HG03520 (cell line): ENCODE results near the gene PER1.

ENCODE experiments used
- ATAC-seq: cut with Tn5 transposase; IDR thresholded peaks from one replicate; pipeline ENCODE4 v1.9.1; 2021; ENCODE audit warnings: mild to moderate bottlenecking, moderate library complexity; ENCODE audit not compliant: unreplicated experiment

PER1 gene

DNA sequence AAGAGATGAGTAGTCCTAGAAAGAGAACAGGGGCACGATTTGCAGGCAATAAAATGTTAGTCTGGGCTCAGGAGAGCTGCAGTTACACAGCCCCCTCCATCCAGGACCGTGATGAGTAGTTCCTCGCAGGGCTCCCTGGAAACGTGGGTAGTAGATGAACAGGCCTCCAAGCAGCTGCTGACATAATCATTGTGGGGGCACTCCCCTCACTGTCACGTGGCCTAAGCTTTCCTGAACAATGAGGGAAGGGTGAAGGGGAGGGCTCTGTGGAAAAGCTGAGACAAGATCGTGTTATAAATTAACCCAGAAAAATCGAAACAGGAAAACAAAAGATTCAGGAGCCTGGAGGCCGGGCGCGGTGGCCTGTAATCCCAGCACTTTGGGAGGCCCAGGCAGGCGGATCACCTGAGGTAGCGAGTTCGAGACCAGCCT, 1.3 kb upstream of the PER1 start:
- ATAC-seq, result no peak

DNA sequence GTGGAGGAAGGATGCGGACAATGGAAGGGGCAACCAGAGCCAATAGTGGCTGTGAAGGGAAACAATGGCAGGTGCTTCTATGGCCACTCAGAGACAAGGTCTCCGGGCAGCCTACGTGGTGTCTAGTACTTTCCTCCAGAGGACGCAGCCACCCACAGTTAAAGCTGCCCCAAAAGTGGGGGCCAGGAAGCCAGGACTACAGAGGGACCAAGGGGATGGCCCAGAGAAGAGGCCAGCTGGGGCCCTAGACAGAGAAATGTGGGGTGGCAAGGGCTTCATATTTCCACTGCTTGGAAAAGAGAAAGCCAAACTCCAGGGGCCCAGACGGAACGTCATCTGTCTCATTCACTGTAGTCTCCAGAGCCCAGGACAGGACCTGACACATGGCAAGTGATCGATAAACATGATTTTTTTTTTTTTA, 837 bp upstream of the PER1 start:
- no peak for ATAC-seq

DNA sequence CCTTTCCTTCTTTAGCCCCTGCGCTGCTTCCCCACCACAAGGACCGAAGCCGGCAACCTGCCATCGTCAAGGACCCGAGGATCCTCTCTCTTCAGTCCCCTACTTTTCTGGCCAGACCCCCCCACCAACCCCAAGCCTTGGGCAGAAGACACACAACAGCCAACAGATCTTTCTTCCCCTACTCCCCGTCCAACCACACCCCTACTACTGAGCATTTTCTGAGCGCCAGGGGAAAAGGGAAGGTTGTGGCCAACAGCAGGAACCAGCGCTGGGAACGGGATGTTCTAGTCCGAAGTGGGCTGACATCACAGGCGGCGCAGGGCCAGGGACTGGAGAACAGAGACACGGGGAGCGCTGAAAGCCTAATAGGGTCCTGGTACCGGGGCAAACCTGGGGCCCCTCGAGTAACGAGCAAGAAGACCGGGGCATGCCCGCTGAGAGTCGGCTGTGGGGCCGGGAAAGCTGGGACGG, 528 bp downstream of the PER1 start:
- no peak for ATAC-seq

DNA sequence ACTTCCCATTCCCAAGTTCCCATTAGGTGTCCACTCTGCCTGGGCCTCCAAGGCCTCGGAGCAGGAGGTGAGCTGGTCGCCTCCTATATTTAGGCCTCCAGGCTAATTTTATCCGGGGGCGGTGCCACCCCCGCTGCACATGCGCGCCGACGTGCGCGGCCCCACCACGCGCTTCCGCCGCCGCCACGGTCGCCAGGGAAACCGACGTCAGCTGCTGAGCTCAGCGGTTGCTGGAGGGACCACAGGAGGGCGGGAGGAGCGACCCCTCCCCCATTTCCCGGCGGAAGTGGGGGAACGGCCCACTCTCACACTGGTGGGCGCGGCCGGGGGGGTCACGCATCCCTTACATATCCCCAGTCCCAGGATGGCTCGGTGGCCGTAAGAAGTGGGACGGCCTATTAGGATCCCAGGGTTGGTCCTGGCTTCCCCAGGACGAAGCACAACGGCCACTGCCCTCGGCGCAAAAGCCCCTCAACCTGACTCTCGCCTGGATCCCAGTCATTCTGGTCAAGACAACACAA, 1.0 kb downstream of the PER1 start:
- ATAC-seq, result peak; percentile 43

DNA sequence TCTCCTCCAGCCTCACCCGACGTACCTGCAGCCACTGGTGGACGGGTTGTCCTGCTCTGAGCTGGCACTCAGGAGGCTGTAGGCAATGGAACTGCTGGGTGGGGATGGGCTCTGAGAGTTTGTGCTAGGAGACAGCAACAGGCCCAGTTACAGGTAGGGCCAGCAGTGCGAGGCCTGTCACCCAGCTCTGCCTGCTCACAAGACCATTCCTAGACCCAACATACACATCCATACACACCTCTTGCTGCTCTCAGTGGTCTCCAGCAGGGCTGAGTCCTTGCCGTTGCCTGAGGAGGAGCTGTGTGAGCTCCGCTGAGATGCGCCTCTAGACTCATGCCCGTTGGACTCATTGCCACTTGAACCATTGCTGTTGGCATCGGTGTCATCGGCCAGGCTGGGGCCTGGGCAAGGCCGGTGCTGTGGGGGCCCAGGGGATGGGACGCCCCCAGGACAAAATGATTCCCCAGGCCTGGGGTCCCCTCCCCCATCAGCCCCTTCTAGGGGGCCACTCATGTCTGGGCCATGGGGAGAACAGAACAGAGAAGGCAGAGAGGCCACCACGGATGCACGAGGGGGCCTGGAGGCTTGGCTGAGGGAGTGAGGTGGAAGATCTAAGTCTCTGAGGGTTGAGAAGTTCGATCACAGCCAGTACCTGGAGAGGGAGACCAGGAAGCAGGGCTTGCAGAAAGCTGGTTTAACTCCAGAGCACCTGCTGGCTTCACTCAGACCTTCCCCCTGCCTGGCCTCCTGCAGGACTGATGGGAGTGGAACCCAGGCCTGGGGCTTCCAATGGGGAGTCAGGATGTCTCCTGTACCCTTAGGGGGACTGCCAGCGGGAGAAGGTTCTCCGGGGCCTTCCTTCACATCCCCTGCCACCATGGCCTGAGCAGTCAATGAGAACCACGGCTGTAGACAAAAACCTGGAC, 1.7 kb downstream of the PER1 start:
- ATAC-seq, result no peak

GRCh38 chr17:8149419-8150193, 2.6 kb downstream of the PER1 start:
- no peak for ATAC-seq

GRCh38 chr17:8148560-8148959, 3.6 kb downstream of the PER1 start:
- no peak for ATAC-seq

- ATAC-seq, result no peak
Measured at GRCh38 chr17:8147805-8148404, 4.3 kb downstream of the PER1 start.

DNA sequence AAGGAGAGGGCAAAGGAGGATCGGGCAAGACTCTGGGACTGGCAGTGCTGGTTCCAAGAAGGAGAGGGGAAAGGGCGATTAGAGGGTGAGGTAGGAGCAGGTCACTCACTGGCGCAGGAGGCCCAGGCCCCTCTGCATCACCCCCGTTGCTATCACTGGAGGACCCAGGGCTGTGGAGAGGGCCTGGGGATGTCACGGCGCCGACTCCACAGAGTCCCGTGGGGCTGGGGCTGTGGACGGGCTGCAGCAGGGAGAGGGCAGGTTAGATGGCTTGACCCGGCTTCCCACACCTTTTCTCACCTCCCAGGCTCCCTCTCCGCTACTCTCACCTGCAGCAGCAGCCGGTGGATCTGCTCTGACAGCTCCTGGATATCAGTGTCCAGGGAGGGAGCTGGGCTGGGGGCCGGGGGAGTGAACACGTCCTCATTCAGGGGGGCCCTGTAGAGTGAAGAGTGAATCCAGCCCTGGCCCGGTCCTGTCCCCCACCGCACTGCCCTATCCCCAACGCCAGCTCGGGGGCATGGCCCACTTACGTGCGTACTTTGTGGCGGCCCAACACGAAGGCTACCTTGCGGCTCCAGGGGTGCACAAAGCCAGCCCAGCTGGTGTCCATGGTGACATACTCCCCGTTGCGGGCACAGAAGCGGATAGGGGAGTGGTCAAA, 4.9 kb downstream of the PER1 start:
- no peak for ATAC-seq

- ATAC-seq, result no peak
Measured at GRCh38 chr17:8146381-8147140, 5.6 kb downstream of the PER1 start.

- no peak for ATAC-seq
Measured at GRCh38 chr17:8145811-8146210, 6.4 kb downstream of the PER1 start.

GRCh38 chr17:8144401-8145231, 7.6 kb downstream of the PER1 start:
- no peak for ATAC-seq

- ATAC-seq, result no peak
Measured at GRCh38 chr17:8143581-8144400, 8.4 kb downstream of the PER1 start.

DNA sequence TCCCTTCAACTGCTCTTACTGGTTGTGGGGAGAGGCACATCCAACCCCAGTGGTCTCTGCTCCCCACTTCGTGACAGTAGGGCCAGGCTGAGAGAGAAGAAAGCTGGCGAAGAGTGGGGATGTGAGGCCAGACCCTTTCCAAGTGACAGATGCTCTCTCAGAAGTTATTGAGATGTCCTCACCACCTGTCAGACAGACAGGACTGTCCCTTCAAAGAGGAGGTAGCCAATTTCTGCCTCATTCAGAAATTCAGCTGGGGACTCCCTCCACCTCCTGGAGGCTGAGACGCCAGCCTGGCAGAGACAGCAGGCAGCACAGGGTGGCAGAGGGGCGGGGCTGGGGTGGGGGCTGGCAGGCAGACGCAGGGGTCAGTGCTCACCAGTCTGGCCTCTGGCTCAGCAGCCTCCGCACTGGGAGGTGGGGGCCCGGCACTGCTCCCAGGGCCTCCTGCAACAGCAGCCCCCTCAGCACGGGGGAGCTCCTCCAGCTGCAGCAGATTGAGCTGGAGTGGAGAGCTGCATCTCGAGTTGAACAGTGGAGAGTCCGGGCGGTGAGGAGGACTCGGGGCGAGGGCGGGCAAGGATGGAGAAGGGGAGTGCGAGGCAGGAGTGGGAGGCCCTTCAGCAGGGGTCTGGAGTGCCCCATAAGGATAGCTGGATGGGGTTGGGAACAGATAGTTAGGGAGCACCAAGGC, 9.2 kb downstream of the PER1 start:
- ATAC-seq, result no peak

GRCh38 chr17:8142158-8142886, 9.9 kb downstream of the PER1 start:
- ATAC-seq, result no peak

GRCh38 chr17:8141741-8142140, 10.5 kb downstream of the PER1 start:
- no peak for ATAC-seq

GRCh38 chr17:8141045-8141444, 11.2 kb downstream of the PER1 start:
- no peak for ATAC-seq
